Measurements from ENCODE around the gene POU4F3. TPM values are rescaled to one million over a fixed set of nuclear protein-coding genes. Genes with fewer than 3 reads are reported as not detected.
A peak's percentile ranks its signal among the peaks of the same experiment; 100 is the strongest.

The POU4F3 gene
- total RNA-seq, 4 donors from 2014 or later, result not detected

DNA sequence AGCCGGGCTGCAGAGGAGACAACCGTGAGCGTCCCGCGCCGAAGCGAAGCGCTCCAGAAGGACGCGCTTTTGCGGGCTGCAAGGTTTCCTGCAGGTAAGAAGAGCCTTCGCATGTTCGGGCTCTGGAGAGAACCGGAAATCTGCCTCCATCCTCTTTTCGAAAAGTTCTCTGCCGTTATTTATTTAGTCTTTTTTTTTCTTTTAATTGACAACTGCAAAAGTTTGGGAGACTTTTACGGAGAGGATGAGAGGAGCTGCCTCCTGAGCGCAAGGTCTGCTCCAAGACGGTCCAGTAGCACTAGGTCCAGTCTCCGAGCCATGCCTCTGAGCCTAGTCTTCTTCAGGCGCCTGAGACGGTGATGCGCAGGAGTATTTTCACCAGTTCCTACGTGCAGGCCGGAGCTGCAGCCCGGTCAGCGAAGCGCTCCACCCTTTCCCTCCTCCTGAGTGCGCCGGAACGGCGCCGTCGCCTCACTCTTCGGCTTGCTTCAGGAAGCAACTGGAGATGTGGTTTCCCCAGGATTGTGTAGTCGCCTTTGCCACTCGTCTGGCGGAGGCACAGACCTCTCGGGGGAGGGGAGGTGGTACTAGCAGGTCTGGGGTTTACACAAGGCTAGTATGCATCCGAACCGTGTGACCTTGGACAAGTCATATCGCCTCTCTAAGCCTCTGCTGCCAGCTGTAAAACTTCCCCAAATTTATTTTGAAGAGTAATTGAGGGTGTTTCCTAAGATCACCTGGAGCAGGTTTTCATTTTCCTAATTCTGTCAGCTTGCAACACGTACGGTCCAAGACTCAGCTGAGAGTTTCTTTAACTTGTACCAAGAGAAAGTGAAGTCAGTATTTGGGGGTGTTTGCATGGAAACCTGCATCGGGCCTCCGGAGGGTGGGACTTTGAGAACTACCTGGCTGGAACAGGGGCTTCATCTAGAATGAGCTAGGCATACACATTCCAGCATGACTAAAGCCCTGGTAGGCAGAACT, 4.5 kb downstream of the POU4F3 start:
- H3K36me3 ChIP-seq, result no peaks in the 10 kb centered on the region
- WGBS, 2 donors, result 8 to 13% methylated on average over 34 to 36 of the region's 46 CpGs
- TF ChIP-seq CTCF (IDR thresholded peaks at IDR 0.05) (no peak), POLR2A (IDR thresholded peaks at IDR 0.05) (no peak)
- H3K4me3 ChIP-seq, result no peak overlapping the region
- H3K27me3 ChIP-seq, result peaks cover 15 to 100% (median 56%) of the 10 kb centered on the region in 4 donors
- H3K9me3 ChIP-seq, result no peaks in the 10 kb centered on the region
- no peak for DNase-seq
- intact Hi-C loops (cut with DNase I), result no loop called here
- H3K4me1 ChIP-seq, result peaks cover 0 to 31% (median 4%) of the 10 kb centered on the region in 3 donors
- H3K27ac ChIP-seq, result no peak overlapping the region

GRCh38 chr5:146344155-146345118, 5.8 kb downstream of the POU4F3 start:
- Histone ChIP-seq H3K4me3 (peak overlapping the region in 1 of 4 donors; percentile 24), H3K9me3 (no peaks in the 10 kb centered on the region), H3K4me1 (peaks cover 0 to 25% (median 4%) of the 10 kb centered on the region in 3 donors), H3K27ac (no peak overlapping the region), H3K36me3 (no peaks in the 10 kb centered on the region), H3K27me3 (peaks cover 15 to 98% (median 47%) of the 10 kb centered on the region in 4 donors)
- no peak for TF ChIP-seq POLR2A (IDR thresholded peaks at IDR 0.05)
- intact Hi-C loops (cut with DNase I), result no loop called here
- DNase-seq, result no peak
- 4 to 10% methylated on average over 26 to 30 of the region's 31 CpGs for WGBS, 2 donors

DNA sequence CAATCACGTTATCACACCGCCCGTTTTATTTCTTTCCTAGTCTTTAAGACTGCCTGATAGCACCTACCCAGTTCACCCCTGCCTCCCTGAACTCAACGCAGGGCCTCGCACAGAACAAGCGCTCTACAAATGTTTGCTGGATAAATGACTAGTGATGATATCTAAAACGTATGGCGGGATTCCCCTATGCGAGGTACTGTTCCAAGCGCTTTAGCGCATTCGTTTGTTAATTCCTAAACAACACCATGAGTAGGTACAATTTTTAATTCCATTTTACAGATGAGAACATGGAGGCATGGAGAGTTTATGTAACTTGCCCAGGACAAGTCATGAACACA, 6.6 kb downstream of the POU4F3 start:
- 11 to 15% methylated on average over 12 of the region's 12 CpGs for WGBS, 2 donors
- Histone ChIP-seq H3K36me3 (no peaks in the 10 kb centered on the region), H3K4me1 (peaks cover 0 to 21% (median 4%) of the 10 kb centered on the region in 3 donors), H3K27ac (no peak overlapping the region), H3K27me3 (peaks cover 15 to 98% (median 39%) of the 10 kb centered on the region in 4 donors), H3K4me3 (peak overlapping the region in 1 of 4 donors; percentile 32), H3K9me3 (no peaks in the 10 kb centered on the region)
- TF ChIP-seq CTCF (IDR thresholded peaks at IDR 0.05) (no peak), POLR2A (IDR thresholded peaks at IDR 0.05) (no peak)
- intact Hi-C loops (cut with DNase I), result no loop called here
- DNase-seq, result no peak

DNA sequence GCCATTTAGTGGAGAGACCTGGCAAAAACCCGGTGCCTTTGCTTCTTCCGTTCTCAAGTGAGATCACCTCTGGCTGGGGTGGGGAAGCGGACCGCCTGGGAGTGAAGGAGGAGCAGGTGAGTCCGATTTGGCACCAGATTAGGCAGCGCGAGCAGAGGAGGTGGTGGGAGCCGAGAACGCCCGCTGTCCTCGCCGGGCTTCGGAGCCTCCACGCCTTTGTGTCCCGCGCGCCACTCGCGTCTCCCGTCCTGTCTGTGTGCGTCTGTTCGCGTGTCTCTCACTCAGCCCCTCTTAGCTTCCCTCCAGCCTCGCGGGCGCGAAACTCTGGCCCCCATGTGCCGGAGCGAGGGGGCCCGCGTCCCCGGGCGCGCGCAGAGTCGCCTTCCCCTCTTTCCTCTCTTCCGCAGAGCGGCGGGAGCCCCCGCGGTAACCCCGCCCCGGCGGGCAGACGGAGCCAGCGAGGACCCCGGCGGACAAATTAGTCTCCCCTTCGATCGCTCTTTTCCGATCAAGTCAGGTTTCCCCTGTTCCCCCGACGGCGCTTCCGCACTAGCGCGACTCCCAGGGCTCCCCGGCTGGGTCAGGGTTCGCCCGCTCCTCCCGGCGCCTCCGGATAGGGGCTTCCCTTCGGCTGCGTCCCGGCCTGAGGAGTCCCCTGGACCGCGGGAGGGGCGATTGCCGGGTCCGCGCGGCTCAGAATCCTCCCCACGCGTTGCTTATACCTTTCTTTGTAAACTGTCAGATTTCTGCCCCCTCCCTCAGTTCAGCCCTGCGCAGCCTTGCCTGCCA, 7.1 kb downstream of the POU4F3 start:
- intact Hi-C loops (cut with DNase I), result no loop called here
- DNase-seq, result no peak

More for the DNA sequence above, 7.1 kb downstream of the POU4F3 start:
- Histone ChIP-seq H3K4me3 (peak overlapping the region in 1 of 4 donors; percentile 32), H3K36me3 (no peaks in the 10 kb centered on the region), H3K9me3 (no peaks in the 10 kb centered on the region), H3K4me1 (peaks cover 0 to 17% (median 4%) of the 10 kb centered on the region in 3 donors), H3K27ac (no peak overlapping the region), H3K27me3 (peaks cover 15 to 93% (median 34%) of the 10 kb centered on the region in 4 donors)
- TF ChIP-seq CTCF (IDR thresholded peaks at IDR 0.05) (no peak), POLR2A (IDR thresholded peaks at IDR 0.05) (no peak)
- WGBS, 2 donors, result 6 to 7% methylated on average over 3 to 35 of the region's 76 CpGs
